Vagina (tissue), 2 donors: ENCODE measurements around the gene HAUS5. TPM values are rescaled to one million over a fixed set of nuclear protein-coding genes. Genes with fewer than 3 reads are reported as not detected.
"Not testable (repeated sequence)": the region's sequence is repeated elsewhere in the genome, so short reads cannot be mapped to it uniquely, and the experiment has no call there.

Experiments used
- DNase-seq, 2 donors: peaks; one replicate each; pipeline ENCODE4 v3.0.0-alpha.2; 2017; ENCODE audit errors: extremely low spot score in 2 of 2
- H3K27ac ChIP-seq: fragments of 200-600 bp; sonication (generic); one replicate; pipeline ENCODE4 v1.5.1; 2019
- H3K27me3 ChIP-seq: fragments of 200-600 bp; sonication (generic); one replicate; pipeline ENCODE4 v1.5.1; 2019
- H3K36me3 ChIP-seq, 2 donors: fragments of 200-600 bp; sonication (generic); one replicate each; pipeline ENCODE4 v1.5.1; 2017 to 2019
- H3K4me1 ChIP-seq: fragments of 200-600 bp; sonication (generic); one replicate; pipeline ENCODE4 v1.5.1; 2019
- H3K4me3 ChIP-seq, 2 donors: fragments of 200-600 bp; sonication (generic); 1 replicate in 1 of 2; 2 replicates in 1 of 2; pipeline ENCODE4 v1.5.1; 2016 to 2019
- H3K9me3 ChIP-seq: fragments of 200-600 bp; sonication (generic); one replicate; pipeline ENCODE4 v1.5.1; 2019
- POLR2A ChIP-seq, 2 donors: fragments of 450-650 bp; IDR thresholded peaks; one replicate each; pipeline ENCODE4 v1.6.1; 2017; ENCODE audit warnings: antibody characterized with exemption in 2 of 2, mild to moderate bottlenecking in 2 of 2, moderate library complexity in 2 of 2
- POLR2AphosphoS5 ChIP-seq, 2 donors: sonication (generic); formaldehyde crosslinking; IDR thresholded peaks; one replicate each; pipeline ENCODE4 v1.9.0; 2017; ENCODE audit warnings: antibody characterized with exemption in 2 of 2, mild to moderate bottlenecking in 2 of 2, low read depth in 1 of 2; ENCODE audit not compliant: insufficient read depth in 1 of 2
- intact Hi-C: fragments of 100-400 bp; cut with DNase I; formaldehyde crosslinking; loops from one replicate; pipeline ENCODE4 v1.15.1; 2023
- total RNA-seq: library from RNA; depleted of rRNA; stranded (reverse); fragments of >200 nt; gene quantifications from one replicate; pipeline ENCODE4 v1.2.3, GENCODE V29; 2016
- TF ChIP-seq, protein P1 (sequence below), 3 experiments: fragments of 450-650 bp in 2 of 3; fragments of 200-600 bp in 1 of 3; sonication (generic) in 1 of 3; IDR thresholded peaks; one replicate each; pipeline ENCODE4 v1.5.1; 2017 to 2019; ENCODE audit warnings: antibody characterized with exemption in 3 of 3, mild to moderate bottlenecking in 2 of 3, moderate library complexity in 2 of 3

The HAUS5 gene
- total RNA-seq, 1 donor from 2014 or later = 11.0 TPM

DNA sequence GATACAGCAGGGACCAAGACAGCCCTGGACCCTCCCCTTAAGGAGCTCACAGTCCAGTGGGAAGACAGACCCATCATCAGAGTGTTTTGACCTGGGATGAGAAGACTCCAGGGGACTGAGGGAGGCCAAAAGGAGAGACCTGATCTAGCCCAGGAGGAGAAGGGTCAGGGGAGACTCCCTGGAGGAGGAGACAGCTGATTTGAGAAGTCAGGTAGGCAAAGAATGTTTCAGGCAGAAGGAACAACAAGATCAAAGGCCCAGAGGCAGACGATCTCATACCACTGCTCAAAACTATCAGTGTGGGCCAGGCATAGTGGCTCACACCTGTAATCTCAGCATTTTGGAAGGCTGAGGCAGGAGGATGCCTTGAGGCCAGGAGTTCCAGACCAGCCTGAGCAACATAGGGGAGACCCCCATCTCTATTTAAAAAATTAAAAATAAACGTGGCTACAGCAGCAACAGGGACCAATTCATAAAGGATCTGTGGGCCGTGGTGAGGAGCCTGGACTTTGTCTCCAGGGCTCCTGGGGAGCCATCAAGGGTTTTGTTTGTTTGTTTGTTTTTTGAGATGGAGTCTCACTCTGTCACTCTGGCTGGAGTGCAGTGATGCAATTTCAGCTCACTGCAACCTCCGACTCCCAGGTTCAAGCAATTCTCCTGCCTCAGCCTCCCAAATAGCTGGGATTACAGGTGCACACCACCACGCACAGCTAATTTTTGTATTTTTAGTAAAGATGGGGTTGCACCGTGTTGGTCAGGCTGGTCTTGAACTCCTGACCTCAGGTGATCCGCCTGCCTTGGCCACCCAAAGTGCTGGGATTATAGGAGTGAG, 33.4 kb downstream of the HAUS5 start:
- Histone ChIP-seq H3K36me3 (peaks cover 0 to 1% of the 10 kb centered on the region in 2 donors), H3K4me1 (peaks cover 64% of the 10 kb centered on the region), H3K27ac (peak overlapping the region; percentile 96), H3K4me3 (peak overlapping the region in 1 of 2 donors; percentile 65), H3K27me3 (no peaks in the 10 kb centered on the region), H3K9me3 (no peaks in the 10 kb centered on the region)
- intact Hi-C loops = no loop called here
- TF ChIP-seq, protein P1, sequence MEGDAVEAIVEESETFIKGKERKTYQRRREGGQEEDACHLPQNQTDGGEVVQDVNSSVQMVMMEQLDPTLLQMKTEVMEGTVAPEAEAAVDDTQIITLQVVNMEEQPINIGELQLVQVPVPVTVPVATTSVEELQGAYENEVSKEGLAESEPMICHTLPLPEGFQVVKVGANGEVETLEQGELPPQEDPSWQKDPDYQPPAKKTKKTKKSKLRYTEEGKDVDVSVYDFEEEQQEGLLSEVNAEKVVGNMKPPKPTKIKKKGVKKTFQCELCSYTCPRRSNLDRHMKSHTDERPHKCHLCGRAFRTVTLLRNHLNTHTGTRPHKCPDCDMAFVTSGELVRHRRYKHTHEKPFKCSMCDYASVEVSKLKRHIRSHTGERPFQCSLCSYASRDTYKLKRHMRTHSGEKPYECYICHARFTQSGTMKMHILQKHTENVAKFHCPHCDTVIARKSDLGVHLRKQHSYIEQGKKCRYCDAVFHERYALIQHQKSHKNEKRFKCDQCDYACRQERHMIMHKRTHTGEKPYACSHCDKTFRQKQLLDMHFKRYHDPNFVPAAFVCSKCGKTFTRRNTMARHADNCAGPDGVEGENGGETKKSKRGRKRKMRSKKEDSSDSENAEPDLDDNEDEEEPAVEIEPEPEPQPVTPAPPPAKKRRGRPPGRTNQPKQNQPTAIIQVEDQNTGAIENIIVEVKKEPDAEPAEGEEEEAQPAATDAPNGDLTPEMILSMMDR (IDR thresholded peaks at IDR 0.05) = no peak
- TF ChIP-seq POLR2A (IDR thresholded peaks at IDR 0.05) = no peak
- TF ChIP-seq POLR2AphosphoS5 (IDR thresholded peaks at IDR 0.05; ENCODE audit: insufficient read depth in 1 of 2, low read depth in 1 of 2) = no peak
- no peak for DNase-seq

DNA sequence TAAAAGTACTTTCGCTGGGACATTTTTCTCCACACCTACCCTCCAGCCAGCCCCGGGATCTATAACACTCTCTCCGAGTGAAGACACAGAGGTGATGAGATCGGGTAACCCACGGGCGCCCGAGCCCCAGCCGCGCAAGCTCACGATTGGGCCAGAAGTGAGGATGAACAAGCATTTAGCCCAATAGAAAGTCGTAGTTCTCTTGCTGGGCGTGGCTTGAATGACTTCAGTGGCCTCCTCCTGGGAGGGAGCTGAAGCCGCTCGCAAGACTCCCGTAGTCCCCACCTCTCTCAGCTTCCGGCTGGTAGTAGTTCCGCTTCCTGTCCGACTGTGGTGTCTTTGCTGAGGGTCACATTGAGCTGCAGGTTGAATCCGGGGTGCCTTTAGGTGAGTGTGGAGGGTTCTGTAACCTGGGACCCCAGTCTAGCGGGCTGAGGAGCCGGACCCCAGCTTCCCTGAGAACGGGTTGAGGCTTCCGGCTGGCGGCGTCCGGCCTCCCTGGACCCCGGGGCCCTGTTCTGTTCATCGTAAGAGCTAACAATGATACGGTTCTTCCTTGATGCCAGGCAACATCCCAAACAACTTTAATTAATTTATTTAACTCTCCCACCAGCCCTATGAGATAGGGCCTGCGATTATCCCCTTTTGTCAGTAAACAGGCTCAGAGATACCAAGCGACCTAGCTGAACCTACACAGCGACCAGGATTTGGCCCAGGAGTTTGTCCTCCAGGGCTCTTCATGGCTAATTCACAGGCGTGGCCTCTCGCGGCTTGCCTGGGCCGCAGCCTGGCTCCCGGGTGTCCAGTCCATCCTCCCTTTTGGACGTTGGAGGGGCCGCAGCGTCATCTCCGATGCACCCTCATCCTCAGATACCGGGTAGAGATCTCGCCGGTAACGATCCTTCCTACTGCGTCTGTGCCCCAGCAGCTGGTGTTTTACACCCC, 35.8 kb downstream of the HAUS5 start, which contains the start of gene COX6B1:
Gene COX6B1 (plus strand): TSS at position 307 of the 945 bp plus-strand sequence. CDS start 2,921 bp downstream, outside the sequence.
- TF ChIP-seq POLR2A (IDR thresholded peaks at IDR 0.05) (peak in 1 of 2 donors; percentile 19), POLR2AphosphoS5 (IDR thresholded peaks at IDR 0.05; ENCODE audit: insufficient read depth in 1 of 2, low read depth in 1 of 2) (peak; percentile 82 to 94)
- TF ChIP-seq, protein P1 (IDR thresholded peaks at IDR 0.05) = no peak
- Histone ChIP-seq H3K36me3 (peaks cover 0 to 22% of the 10 kb centered on the region in 2 donors), H3K4me3 (peak within 1 kb of the TSS; percentile 62 to 89), H3K4me1 (peaks cover 45% of the 10 kb centered on the region), H3K27ac (peak within 1 kb of the TSS; percentile 73), H3K27me3 (no peaks in the 10 kb centered on the region), H3K9me3 (no peaks in the 10 kb centered on the region)
- intact Hi-C loops = no loop called here
- DNase-seq = peak in 1 of 2 donors; percentile 98

DNA sequence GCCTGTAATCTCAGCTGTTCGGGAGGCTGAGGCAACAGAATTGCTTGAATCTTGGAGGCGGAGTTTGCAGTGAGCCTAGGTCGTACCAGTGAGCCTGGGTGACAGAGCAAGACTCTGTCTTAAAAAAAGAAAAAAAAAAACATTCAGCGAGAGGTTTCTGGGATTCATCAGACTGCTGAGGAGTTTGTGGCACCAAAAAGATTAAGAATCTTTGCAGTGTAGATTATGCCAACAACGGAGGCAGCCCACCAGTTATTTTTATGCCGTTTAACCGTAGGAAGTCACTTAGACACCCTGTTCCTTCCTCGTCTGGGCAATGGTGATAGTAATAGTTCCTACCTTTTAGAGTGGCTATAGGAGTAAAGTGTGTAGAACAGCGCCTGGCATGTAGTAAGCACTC, 38.0 kb downstream of the HAUS5 start:
- TF ChIP-seq, protein P1 (IDR thresholded peaks at IDR 0.05) = no peak
- TF ChIP-seq POLR2A (IDR thresholded peaks at IDR 0.05) = no peak
- TF ChIP-seq POLR2AphosphoS5 (IDR thresholded peaks at IDR 0.05; ENCODE audit: insufficient read depth in 1 of 2, low read depth in 1 of 2) = no peak
- DNase-seq = no peak
- no peak overlapping the region for H3K4me3 ChIP-seq
- H3K27me3 ChIP-seq = no peaks in the 10 kb centered on the region
- no peak overlapping the region for H3K27ac ChIP-seq
- no peaks in the 10 kb centered on the region for H3K9me3 ChIP-seq
- peaks cover 0 to 44% of the 10 kb centered on the region in 2 donors for H3K36me3 ChIP-seq
- intact Hi-C loops = no loop called here
- peaks cover 35% of the 10 kb centered on the region for H3K4me1 ChIP-seq

DNA sequence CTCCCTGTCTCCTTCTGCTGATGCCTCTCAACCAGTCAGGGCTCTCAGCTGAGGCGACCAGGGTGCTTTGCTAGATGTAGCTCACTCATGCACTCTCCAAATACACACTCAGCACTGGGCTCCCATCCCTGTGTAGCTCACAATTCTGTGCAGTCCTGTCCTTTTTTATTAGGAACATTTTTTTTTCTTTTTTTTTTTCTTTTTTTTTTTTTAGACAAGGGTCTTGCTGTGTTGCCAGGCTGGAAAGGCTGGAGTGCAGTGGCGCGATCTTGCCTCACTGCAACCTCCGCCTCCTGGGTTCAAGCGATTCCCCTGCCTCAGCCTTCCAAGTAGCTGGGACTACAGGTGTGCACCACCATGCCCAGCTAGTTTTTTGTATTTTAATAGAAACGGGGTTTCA, 42.3 kb downstream of the HAUS5 start:
- H3K4me3 ChIP-seq, DNase-seq, H3K4me1 ChIP-seq, H3K27ac ChIP-seq, intact Hi-C loops, H3K9me3 ChIP-seq, H3K27me3 ChIP-seq: not testable (repeated sequence)
- peaks cover 0 to 80% of the 10 kb centered on the region in 2 donors for H3K36me3 ChIP-seq

DNA sequence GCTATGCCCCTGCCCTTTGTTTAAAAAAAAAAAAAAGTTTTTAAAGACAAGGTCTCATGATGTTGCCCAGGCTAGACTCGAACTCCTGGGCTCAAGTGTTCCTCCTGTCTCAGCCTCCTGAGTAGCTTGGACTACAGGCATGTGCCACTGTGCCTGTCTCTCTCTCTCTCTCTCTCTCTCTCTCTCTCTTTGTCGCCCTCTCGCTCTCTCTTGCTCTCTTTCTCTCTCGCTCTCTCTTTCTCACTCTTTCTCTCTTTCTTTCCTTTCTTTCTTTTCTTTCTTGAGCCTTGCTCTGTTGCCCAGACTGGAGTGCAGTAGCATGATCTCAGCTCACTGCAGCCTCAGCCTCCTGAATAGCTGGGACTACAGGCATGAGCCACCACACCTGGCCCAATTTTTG, 43.1 kb downstream of the HAUS5 start:
- Histone ChIP-seq H3K27me3 (no peaks in the 10 kb centered on the region), H3K36me3 (peaks cover 0 to 88% of the 10 kb centered on the region in 2 donors), H3K27ac (no peak overlapping the region), H3K4me1 (peaks cover under 1% of the 10 kb centered on the region), H3K9me3 (no peaks in the 10 kb centered on the region), H3K4me3 (no peak overlapping the region)
- intact Hi-C loops = no loop called here
- TF ChIP-seq POLR2A (IDR thresholded peaks at IDR 0.05) (no peak), POLR2AphosphoS5 (IDR thresholded peaks at IDR 0.05; ENCODE audit: insufficient read depth in 1 of 2, low read depth in 1 of 2) (no peak)
- TF ChIP-seq, protein P1 (IDR thresholded peaks at IDR 0.05) = no peak
- no peak for DNase-seq
